Upper lobe of left lung (tissue), 6 donors: ENCODE results near the gene RASAL2. TPM values are rescaled to one million over a fixed set of nuclear protein-coding genes. Genes with fewer than 3 reads are reported as not detected.

Experiments used
- ATAC-seq, 2 donors: fragments of 200-7000 bp; cut with Tn5 transposase; one replicate each; pipeline ENCODE4 v1.9.1; 2022; ENCODE audit warnings: mild to moderate bottlenecking in 2 of 2, moderate library complexity in 2 of 2; ENCODE audit not compliant: low FRiP score in 2 of 2
- DNase-seq, 2 donors: peaks; one replicate each; pipeline ENCODE4 v3.0.0-alpha.2; 2019 to 2020
- H3K27ac ChIP-seq, 4 donors: fragments of 200-600 bp; sonication (generic); one replicate each; pipeline ENCODE4 v1.5.1; 2016 to 2019
- H3K27me3 ChIP-seq, 4 donors: fragments of 200-600 bp; sonication (generic); one replicate each; pipeline ENCODE4 v1.5.1; 2017 to 2019
- H3K36me3 ChIP-seq, 4 donors: fragments of 200-600 bp; sonication (generic); one replicate each; pipeline ENCODE4 v1.5.1; 2016 to 2019
- H3K4me1 ChIP-seq, 4 donors: fragments of 200-600 bp; sonication (generic); one replicate each; pipeline ENCODE4 v1.5.1; 2018 to 2019
- H3K4me3 ChIP-seq, 4 donors: fragments of 200-600 bp; sonication (generic); one replicate each; pipeline ENCODE4 v1.5.1; 2017 to 2019; ENCODE audit warnings: mild to moderate bottlenecking in 2 of 4, moderate library complexity in 1 of 4
- H3K9me3 ChIP-seq, 4 donors: fragments of 200-600 bp; sonication (generic); one replicate each; pipeline ENCODE4 v1.5.1; 2018 to 2019
- CTCF ChIP-seq, 6 experiments: fragments of 450-650 bp in 4 of 6; fragments of 200-600 bp in 2 of 6; sonication (generic) in 2 of 6; IDR thresholded peaks; one replicate each; pipeline ENCODE4 v1.5.1; 2016 to 2019; ENCODE audit warnings: antibody characterized with exemption in 6 of 6
- EP300 ChIP-seq, 4 donors: sonication (generic); formaldehyde crosslinking; IDR thresholded peaks; one replicate each; pipeline ENCODE4 v1.5.1; 2017; ENCODE audit warnings: antibody characterized with exemption in 4 of 4, control low read depth in 2 of 4
- POLR2A ChIP-seq, 4 donors: fragments of 450-650 bp; IDR thresholded peaks; one replicate each; pipeline ENCODE4 v1.5.1; 2016 to 2017; ENCODE audit warnings: antibody characterized with exemption in 4 of 4, mild to moderate bottlenecking in 2 of 4
- POLR2AphosphoS5 ChIP-seq, 2 donors: sonication (generic); formaldehyde crosslinking; IDR thresholded peaks; one replicate each; pipeline ENCODE4 v1.5.1; 2017; ENCODE audit warnings: antibody characterized with exemption in 2 of 2
- WGBS, 2 donors: methylation state at CpG; one replicate each; pipeline ENCODE4 v1.1.5; 2017 to 2018; 5-methylcytosine and 5-hydroxymethylcytosine counted together
- total RNA-seq, 6 donors: library from RNA; depleted of rRNA in 4 of 6; stranded (reverse); fragments of >200 nt in 4 of 6; gene quantifications; one replicate each; pipeline versions ENCODE4 v1.1.0 to v1.2.1, GENCODE V29; 2016 to 2021
- donor health status: DM: no; HTN: no; CAD: no; lungs with moderate emphysema.
- donor health status: DM: no; HTN: yes; CAD: no; lungs with severe emphysema.

RASAL2 gene
- total RNA-seq, 6 donors from 2014 or later = 24.7 to 59.0 (median 41.6) TPM

DNA sequence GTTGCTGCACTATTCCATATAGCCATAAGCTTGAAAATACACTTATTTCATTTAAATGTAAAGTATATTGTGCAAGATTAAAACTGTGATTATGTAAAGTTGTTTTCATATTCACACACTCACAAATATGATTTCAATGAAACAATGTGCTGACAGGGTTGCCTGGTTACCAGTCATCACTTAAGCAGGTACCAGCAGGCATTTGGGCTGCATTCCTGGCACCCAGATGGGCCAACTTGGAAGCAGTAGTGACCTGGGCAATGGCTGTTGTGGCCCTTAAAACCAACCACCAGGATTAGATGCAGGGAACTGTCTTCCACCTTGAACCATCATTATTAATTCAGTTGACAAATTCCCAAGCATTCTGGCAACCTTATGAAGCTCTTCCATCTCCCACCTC lies 45.0 kb upstream of the RASAL2 start:
- ATAC-seq (no peak), DNase-seq (no peak)
- no peaks in the 10 kb centered on the region for H3K36me3 ChIP-seq
- no peaks in the 10 kb centered on the region for H3K27me3 ChIP-seq
- no peaks in the 10 kb centered on the region for H3K9me3 ChIP-seq
- no peak overlapping the region for H3K27ac ChIP-seq
- no peak overlapping the region for H3K4me3 ChIP-seq
- TF ChIP-seq POLR2AphosphoS5 (IDR thresholded peaks at IDR 0.05) (no peak), EP300 (IDR thresholded peaks at IDR 0.05) (no peak), POLR2A (IDR thresholded peaks at IDR 0.05) (no peak), CTCF (IDR thresholded peaks at IDR 0.05) (no peak)
- peaks cover 4 to 16% (median 6%) of the 10 kb centered on the region in 4 donors for H3K4me1 ChIP-seq

GRCh38 chr1:178050084-178050483 lies 43.8 kb upstream of the RASAL2 start:
- Histone ChIP-seq H3K36me3 (no peaks in the 10 kb centered on the region), H3K4me1 (peaks cover 6 to 22% (median 11%) of the 10 kb centered on the region in 4 donors), H3K9me3 (no peaks in the 10 kb centered on the region), H3K4me3 (no peak overlapping the region), H3K27me3 (no peaks in the 10 kb centered on the region), H3K27ac (no peak overlapping the region)
- DNase-seq (no peak), ATAC-seq (no peak)
- TF ChIP-seq EP300 (IDR thresholded peaks at IDR 0.05) (no peak), POLR2AphosphoS5 (IDR thresholded peaks at IDR 0.05) (no peak), POLR2A (IDR thresholded peaks at IDR 0.05) (no peak), CTCF (IDR thresholded peaks at IDR 0.05) (no peak)
- 88% methylated on average over 6 of the region's 6 CpGs for WGBS, 2 donors

DNA sequence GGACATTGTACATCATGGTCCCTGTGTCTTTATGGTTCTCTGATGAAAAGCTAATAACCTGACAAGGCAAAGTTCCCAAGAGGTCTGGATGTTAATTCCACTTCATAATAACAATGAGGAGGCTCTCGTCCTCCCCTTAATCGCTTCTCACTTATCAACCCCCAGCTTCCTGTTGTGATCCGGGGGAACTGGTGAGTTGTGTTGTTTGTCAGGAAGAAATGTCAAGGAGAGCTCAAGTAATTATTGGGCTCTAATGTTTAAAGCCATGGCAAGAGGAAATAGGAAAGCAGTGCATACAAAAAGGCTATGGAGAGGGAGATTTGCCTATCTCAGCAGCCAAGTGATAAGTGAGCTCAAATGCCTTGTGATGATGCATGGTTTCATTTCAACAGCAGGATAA lies 42.8 kb upstream of the RASAL2 start:
- ATAC-seq (no peak), DNase-seq (no peak)
- 35 to 40% methylated on average over 3 of the region's 3 CpGs for WGBS, 2 donors
- H3K27me3 ChIP-seq = no peaks in the 10 kb centered on the region
- no peaks in the 10 kb centered on the region for H3K36me3 ChIP-seq
- no peak overlapping the region for H3K4me3 ChIP-seq
- no peaks in the 10 kb centered on the region for H3K9me3 ChIP-seq
- H3K27ac ChIP-seq = peak overlapping the region in 1 of 4 donors; percentile 51
- H3K4me1 ChIP-seq = peaks cover 16 to 32% (median 20%) of the 10 kb centered on the region in 4 donors
- no peak for TF ChIP-seq POLR2AphosphoS5 (IDR thresholded peaks at IDR 0.05)
- no peak for TF ChIP-seq CTCF (IDR thresholded peaks at IDR 0.05)
- TF ChIP-seq POLR2A (IDR thresholded peaks at IDR 0.05) = no peak
- TF ChIP-seq EP300 (IDR thresholded peaks at IDR 0.05) = no peak

DNA sequence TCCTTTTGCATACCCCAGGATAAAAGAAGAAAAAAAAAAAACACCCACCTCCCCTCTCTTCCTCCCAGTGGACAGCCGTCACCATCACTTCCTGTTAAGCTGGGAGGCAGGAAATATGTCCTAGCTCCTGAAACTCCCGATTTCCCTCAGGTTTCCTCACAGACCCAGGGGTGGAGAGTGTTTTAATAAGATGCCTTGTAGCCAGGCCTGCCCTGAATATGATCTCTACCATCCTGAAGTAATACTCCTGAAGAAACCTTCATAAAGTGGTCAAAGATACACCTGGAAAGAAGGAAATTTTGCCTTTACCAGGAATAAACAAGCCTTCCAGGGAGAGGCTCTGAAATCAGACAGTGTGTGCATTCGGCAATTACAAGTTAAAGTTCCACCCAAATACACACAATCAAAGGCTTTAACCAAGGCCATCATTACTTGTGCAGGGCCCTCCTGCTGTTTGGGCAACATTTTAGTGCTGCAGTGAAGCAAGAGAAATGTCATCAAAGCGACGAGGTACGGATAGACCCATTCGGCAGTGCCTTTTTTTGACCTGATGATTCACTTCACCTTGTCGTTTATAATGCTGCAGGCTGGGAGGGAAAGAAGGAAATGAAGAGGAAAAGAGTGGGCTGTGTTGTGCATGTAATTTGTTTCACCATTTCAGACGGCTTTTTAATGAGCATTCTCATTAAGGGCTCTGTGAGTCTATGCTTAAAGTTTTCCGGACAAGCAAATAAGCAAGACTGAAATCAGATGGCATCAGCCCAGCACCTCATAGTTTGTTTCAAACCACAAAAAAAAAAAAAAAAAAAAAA lies 41.0 kb upstream of the RASAL2 start:
- no peak for ATAC-seq
- 38 to 45% methylated on average over 10 of the region's 10 CpGs for WGBS, 2 donors

GRCh38 chr1:178055093-178055492 lies 38.8 kb upstream of the RASAL2 start:
- Histone ChIP-seq H3K27ac (peak overlapping the region in 2 of 4 donors; percentile 76 to 77), H3K4me1 (peaks cover 41 to 57% (median 50%) of the 10 kb centered on the region in 4 donors), H3K27me3 (no peaks in the 10 kb centered on the region), H3K36me3 (no peaks in the 10 kb centered on the region), H3K9me3 (no peaks in the 10 kb centered on the region), H3K4me3 (no peak overlapping the region)
- DNase-seq (peak in 1 of 2 donors; percentile 58), ATAC-seq (peak in 1 of 2 donors; percentile 74)
- 4 to 12% methylated on average over 3 to 5 of the region's 5 CpGs for WGBS, 2 donors
- TF ChIP-seq POLR2AphosphoS5 (IDR thresholded peaks at IDR 0.05) = peak in 1 of 2 donors; percentile 20
- TF ChIP-seq POLR2A (IDR thresholded peaks at IDR 0.05) = no peak
- peak in 5 of 6 experiments; percentile 13 to 46 (median 25) for TF ChIP-seq CTCF (IDR thresholded peaks at IDR 0.05)
- TF ChIP-seq EP300 (IDR thresholded peaks at IDR 0.05) = no peak

More for the DNA sequence above, 41.0 kb upstream of the RASAL2 start:
- Histone ChIP-seq H3K27ac (peak overlapping the region in 2 of 4 donors; percentile 44 to 51), H3K27me3 (no peaks in the 10 kb centered on the region), H3K9me3 (no peaks in the 10 kb centered on the region), H3K4me1 (peaks cover 34 to 48% (median 37%) of the 10 kb centered on the region in 4 donors), H3K4me3 (no peak overlapping the region), H3K36me3 (no peaks in the 10 kb centered on the region)
- no peak for DNase-seq
- TF ChIP-seq POLR2AphosphoS5 (IDR thresholded peaks at IDR 0.05) (no peak), POLR2A (IDR thresholded peaks at IDR 0.05) (no peak)
